ENCODE data around the gene ELMO1. TPM values are rescaled to one million over a fixed set of nuclear protein-coding genes. Genes with fewer than 3 reads are reported as not detected.

The ELMO1 gene
- total RNA-seq, 1 donor from 2014 or later, result 127 TPM

DNA sequence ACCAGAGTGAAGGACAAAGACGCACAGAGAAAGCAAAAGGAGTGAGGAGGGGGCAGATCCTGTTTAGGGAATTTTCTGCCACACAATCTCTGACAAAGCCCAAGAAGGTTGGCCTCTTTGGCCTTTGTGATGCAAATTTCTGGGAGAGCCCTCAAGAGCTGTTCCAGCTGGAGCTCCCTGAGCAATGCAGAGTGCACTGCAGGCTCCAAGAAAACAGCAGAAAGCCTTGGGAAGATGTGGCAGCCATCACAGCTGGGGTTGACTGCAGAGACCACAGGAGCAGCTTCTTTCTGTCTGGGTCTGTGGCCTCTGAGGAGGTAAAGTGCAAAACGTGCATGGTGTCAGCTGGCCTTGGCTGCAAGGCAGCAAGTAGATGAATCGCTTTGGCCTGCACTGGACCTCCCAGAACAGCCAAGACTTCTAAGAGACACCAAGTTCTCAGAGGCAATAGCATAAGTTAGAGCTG, 200.2 kb downstream of the ELMO1 start:
- intact Hi-C loops (cut with micrococcal nuclease), result no loop called here

DNA sequence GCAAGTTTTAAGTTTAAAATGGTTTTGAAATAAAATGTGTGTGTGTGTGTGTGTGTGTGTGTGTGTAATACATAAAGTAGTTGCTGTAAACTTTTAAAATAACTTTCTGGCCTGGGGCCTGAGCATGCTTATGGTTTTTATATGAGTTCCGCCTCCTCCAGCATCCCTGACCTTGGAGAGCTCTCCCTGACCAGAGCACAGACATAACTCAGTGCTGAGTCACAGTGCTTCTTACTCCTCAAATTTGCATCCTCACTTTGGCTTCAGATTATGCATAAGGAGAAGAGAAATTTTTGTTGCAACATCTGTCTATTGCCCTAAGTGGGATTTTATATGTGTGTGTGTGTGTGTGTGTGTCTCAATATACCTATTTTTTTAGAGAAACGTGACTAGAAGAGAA, 200.8 kb downstream of the ELMO1 start:
- intact Hi-C loops (cut with micrococcal nuclease), result no loop called here

DNA sequence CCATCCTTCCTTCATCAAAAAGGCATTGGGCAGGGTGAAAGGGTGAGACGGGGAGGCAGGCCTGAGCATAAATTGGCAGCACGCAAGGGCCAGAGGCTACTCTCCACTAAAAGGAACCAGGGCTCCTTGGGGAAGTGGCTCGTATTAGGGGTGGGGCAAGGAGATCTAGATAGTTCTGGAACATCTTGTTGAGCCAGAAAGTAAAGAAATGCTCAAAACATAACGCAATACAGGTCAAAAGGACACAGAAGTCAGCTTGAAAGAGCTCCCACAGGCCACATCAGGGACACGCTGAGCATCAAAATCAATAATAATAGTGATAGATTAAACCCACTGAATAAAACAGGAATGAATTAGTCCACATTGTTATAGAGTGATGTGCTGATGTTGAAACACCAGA, 203.1 kb downstream of the ELMO1 start:
- intact Hi-C loops (cut with micrococcal nuclease), result no loop called here

DNA sequence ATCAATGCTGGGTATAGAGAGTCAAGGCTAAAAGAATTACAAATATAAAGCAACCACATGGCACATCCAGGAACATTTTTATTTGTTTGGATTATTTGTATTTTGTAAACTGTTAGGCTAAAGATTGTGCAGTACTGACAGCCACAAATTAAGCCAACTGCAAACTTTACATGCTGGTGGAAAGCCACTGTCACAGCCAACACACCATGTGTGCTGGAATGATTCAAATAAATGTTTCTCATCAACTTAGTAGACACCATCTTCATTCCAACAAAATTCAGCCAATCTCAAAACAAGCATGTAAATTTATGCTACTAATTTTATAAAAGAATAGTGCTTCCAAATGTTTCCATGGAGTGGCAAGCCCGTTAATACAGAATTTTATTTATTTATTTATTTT, 211.8 kb downstream of the ELMO1 start:
- intact Hi-C loops (cut with micrococcal nuclease), result no loop called here

DNA sequence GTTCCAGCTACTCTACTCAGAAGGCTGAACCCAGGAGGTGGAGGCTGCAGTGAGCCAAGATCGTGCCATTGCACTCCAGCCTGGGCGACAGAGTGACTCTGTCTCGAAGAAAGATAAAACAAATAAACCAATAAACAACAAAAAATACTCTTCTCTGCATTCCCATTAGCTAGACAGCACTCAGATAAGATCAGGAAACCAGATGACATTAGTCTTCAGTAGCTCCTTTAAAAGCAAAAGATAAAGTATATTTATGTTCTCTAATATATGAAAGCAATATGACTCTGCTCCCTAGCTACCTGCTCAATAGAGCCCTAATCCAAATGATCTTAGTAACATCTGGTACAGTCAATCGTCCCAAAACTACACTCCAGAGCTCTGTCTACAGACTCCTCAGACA, 212.9 kb downstream of the ELMO1 start:
- intact Hi-C loops (cut with micrococcal nuclease), result loop anchor here (1.0 to 2.0 kb wide), 5 partner anchors 107 to 274 kb away; partner anchors contain the start of gene ELMO1

DNA sequence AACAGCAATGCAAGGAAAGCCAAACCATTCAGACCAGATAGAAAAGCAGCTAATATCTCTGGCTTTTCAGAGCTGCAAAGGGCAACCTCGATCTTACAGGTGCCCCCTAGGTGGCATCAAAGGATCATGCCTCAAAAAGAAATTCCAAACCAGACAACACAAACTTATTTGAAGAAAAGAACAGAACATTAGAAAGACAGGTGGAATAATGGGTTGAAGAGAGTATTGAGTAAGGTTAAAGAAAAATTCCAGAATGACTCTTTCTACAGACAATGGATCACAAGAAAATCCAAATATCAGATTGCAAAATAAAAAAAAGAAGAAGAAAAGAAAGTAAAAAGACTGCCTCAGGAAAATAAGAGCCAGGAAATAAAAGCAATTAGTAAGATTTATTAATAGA, 213.7 kb downstream of the ELMO1 start:
- intact Hi-C loops (cut with micrococcal nuclease), result loop anchor here (1.0 to 2.0 kb wide), 5 partner anchors 108 to 275 kb away; partner anchors contain the start of gene ELMO1

DNA sequence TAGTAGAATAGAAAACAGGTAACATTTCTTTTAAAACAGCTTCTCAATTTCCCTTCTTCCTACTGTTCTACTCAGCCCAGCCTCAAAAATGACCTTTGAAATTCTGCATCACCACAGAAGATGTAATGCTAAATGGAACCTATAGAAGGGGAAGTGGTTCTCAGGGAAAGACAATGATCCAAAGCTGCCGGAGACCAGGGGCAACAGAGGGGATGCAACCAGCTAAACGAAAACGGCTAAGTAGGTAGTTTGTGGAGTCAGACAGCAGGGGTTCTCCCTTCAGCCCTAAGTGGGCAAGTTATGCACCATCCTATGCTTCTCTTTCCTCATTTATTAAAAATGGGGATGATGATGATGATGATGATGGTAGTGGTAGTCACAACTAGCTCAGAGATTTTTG, 214.3 kb downstream of the ELMO1 start:
- intact Hi-C loops (cut with micrococcal nuclease), result loop anchor here (2.0 kb wide), 2 partner anchors 108 to 214 kb away; partner anchors contain the start of gene ELMO1

DNA sequence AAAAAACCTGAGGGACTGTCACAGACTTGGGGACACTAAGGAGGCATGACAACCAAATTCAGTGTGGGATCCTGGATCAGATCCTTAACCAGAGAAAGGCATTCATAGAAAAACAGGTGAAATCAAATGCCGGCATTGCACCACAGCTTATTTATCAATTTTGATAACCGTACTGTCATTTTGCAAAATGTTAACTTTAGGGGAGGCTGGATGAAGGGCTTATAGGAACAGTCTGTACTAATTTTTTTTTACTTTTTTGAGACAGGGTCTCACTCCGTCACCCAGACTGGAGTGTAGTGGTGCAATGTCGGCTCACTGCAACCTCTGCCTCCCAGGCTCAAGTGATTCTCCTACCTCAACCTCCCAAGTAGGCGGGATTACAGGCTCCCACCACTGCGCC, 217.1 kb downstream of the ELMO1 start:
- intact Hi-C loops (cut with micrococcal nuclease), result no loop called here

DNA sequence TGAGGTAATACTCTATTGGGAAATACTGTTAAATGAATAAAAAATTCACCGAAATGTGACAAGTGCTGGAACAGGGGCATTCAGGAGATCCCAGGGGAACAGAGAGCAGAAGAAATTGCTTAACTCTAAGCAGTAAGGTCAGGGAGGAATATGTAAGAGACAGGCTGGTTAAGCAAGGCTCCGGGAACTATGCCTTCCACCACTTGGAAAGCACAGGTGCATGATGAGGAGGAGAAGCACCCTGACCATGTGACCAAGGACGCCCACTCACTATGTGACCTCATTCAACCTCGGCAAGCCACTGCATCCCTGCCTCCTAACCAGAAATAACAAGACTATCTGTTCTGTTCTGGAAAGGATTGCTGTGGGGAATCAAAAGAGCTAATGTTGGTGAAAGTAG, 218.4 kb downstream of the ELMO1 start:
- intact Hi-C loops (cut with micrococcal nuclease), result no loop called here

DNA sequence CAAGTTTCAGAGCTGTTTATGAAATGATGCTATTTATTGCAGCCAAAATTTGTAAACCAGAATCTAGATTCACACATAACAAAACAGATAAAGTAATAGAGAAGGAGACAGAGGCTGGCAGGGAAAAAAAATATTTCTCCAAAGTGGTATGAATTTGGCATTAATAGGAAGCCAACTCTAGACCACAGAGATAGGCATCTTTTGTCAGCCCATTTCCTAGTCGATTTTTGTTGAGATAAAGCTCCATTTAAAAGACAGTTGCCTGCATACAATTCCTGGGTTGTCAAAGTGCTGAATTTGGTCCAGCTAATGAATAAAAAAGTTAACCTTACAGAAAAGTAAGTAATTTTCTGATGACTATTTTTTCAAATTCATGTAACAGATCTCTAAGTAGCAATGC, 219.3 kb downstream of the ELMO1 start:
- intact Hi-C loops (cut with micrococcal nuclease), result no loop called here

DNA sequence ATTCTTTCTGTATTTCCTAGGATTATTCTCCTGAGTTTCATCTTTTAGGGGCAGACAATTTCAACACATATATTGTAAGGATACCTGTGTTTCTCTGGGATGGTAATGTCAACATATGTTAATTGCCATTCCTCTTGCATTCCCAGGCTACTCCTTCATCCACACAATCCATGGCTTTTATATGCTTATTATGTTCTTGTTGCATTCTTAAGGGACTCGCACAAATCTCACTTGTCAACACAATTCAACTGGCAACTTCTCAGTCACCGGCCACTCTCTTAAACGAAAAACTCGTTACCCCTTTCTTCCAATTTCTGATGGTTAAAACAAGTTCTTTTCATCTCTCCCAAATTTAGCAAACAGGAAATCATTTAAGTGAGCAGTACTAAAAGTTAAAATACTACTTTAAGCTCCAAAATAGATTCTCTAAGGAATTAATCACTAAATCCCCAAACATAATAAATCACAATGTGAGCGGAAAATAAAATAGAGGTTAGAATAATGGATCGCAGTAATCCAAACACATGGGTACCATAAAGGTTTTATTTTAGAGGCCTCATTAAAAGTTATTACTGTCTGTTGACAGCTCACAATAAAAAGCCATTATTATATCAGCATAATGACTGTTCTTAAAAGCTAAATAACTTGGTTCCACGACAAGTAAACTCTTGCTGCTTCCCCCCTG, 223.2 kb downstream of the ELMO1 start:
- intact Hi-C loops (cut with micrococcal nuclease), result no loop called here

DNA sequence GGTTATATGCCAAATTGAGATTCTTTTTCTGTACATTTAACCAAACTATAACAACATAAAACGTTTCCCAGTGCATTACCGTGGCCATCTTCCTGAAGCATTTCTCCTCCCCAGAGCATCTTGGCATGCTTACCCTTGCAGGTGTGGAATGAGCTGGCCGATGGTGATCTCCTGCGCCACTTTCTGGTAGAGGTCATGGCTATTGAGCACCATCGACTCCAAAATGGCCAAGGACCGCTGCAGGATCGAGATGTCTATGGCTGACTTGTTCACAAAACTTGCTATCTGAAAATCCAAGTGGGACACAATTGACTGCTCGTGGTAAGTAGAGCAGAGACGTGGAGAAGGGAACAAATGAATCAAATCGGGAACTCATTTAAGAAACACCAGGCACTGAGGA, 223.9 kb downstream of the ELMO1 start:
- intact Hi-C loops (cut with micrococcal nuclease), result no loop called here

DNA sequence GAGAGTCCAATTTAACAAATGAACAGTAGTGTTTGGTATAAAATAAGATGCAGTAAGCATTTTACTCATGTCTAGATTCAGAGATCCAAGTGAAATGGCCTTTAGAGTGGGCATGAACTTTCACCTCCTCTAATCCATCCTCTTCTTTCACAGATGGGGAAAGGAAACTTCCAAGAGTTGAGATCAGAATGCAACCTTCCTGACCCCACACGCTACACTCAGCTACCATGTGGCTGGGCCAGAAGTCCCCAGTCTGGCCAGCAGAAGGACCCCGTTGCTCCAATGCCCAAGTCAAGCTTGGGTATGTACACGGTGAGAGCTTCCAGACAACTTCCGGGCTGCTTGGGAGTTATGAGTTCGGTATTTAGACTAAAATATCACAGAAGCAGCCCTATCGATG, 228.0 kb downstream of the ELMO1 start:
- intact Hi-C loops (cut with micrococcal nuclease), result no loop called here

DNA sequence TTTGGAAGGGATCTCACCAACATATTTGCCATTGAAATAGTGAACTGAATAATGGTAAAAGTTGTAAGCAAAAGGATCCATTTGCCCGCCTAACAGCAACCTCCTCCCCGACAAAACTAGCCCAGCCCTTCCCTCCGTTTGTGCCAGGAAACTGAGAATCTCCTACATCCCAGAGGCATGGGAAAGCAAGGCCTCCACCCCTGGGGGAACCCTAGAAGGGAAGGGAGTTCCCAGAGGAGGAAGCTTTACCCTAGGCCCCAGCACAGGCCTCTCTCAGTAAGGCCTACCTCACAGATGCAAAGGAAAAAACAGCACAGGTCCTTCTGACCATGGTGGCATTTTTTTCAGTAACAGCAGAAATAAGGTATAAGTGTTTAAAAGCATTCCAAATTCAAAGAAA, 229.7 kb downstream of the ELMO1 start:
- intact Hi-C loops (cut with micrococcal nuclease), result no loop called here

DNA sequence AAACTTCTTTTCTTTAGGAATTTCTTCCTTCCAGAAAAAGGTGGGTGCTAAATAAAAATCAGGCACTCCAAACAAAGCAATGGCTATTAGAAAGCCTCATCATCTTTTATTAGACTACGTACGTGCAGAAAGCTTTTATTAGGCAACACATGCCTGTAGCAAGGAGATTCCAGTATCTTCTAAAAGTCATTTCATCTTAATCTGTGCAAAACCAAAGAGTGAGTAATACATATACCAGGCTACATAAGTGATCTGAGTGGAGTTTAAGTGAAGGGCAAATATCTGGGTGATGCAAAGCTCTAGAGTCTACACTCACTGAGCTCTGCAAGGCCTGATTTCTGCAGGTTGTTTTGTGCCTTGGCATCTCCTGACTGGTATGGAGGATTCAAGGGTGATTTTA, 231.7 kb downstream of the ELMO1 start:
- intact Hi-C loops (cut with micrococcal nuclease), result no loop called here

DNA sequence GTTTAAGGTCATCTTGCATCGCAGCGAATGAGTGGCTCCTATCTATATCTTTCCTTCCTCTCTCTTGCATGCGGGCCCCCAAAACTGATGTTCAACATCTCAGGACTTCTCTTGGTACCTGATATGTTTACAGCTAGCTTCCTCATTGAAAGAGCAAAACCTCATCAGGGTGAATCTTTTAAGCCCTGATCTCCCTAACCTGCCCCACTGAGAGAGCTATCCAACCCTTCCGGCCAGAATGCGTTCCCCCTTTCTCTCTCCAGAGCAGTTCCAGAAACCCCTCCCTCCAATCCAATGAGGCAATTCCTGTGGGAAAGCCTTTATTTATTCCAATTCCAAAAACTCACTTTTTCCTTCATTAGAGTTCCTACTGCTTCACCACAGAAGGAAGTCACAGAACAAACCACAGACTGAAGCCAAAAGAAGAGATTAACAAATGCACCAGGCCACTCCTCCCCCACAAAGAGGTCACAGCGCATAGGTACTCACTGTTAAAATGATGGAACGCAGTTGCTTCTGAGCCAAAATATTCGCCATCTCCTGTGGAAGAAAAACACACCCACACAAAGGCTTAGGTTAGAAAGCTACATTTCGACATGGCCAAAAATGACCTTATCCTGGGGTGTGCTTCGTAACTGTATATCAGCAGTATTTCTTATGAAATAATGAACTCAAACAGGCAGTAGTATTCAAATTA, 232.4 kb downstream of the ELMO1 start:
- intact Hi-C loops (cut with micrococcal nuclease), result no loop called here

DNA sequence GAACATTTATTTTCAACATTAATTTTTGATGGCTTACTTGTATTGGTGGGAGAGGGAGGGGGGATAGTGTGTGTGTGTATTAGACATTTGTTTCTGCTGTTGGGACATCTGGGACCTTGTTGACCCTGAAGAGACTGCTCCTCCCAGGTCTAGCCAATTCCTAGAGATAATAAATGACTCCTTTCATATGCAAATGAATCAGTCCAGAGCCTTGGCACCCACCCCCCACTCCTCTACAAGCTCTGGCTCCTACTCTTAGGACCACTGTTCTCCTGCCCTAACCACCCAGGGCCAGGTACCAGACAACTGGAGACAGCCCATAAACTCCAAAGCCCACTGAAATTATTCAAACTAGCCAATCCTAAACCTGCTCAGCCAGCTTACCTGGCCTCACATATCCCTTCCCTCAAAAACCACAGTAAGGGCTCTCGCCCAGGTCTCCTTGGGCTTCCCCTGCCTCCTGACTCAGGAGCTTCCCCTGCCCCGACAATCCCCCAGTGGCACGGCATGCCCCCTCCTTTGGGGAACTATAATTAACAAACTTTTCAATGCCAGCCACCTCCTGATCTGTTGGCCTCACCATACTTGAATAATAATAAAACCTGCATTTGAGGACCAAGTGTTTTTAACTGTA, 233.3 kb downstream of the ELMO1 start:
- intact Hi-C loops (cut with micrococcal nuclease), result no loop called here

DNA sequence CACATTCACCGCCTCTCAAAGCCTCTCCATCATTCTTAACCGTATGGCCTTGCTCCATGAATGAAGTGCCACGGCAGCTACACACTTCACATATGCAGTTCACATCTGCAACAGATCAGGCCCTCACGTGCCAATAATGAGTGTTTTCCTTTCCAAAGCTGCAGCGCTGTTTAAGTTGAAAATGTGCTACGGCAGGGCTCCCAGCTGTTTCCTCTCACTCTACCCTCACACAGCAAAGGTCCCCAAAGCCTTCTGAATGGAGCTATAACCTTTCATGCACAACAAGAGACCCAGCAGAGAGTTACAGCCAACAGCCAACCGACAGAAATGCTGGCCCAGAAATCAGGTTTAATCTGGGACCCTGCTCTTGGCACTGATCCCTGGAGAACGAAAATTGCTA, 236.1 kb downstream of the ELMO1 start:
- intact Hi-C loops (cut with micrococcal nuclease), result no loop called here

DNA sequence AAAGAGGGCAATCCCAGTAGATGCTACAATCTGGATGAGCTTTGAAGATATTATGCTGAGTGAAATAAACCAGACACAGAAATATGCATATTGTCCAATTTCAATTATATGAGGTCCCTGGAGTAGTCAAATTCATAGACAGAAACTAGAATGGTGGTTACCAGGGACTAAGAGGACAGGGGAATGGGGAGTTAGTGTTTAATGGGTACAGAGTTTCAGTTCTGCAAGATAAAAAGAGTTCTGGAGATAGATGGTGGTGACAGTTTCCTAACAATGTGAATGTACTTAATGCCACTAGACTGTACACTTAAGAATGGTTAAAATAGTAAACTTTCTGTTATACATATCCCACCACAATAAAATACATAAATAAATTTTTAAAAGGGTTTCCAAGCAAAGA, 236.6 kb downstream of the ELMO1 start:
- intact Hi-C loops (cut with micrococcal nuclease), result no loop called here

DNA sequence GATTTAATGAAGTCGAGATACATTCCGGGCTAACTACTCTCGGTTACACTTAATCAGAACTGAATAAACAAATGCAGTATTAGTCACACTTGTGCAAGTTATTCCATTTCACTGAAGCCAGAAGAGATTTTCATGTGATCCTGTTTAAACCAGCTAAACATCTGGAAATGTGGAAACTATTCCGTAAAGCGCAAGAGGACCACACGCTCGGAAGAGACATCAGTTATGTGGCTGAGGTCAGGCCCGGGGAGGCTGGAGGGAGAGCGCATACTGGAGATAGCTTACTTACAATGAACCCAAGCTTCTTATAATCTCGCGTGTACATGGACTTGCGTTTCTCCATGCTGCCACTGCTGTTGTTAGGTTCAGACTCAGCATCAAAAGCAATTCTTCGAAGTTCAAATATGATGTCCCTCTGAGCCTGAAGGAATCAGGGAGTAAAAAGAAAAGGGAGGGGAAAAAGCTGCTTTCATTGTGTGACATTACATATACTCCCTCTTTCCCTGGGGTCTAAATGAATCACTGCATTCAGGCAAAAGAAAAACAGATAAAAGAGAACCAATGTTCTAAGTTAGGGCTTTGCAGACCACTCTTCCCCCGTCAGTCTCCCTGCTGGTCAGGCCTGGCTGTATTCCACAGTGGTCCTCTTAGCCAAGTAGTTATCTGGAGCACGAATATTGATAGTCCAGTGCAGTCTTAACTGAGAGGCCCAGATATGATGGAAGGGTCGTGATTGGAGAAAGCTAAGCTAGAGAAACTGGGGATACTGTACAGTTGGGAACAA, 237.4 kb downstream of the ELMO1 start:
- intact Hi-C loops (cut with micrococcal nuclease), result no loop called here

DNA sequence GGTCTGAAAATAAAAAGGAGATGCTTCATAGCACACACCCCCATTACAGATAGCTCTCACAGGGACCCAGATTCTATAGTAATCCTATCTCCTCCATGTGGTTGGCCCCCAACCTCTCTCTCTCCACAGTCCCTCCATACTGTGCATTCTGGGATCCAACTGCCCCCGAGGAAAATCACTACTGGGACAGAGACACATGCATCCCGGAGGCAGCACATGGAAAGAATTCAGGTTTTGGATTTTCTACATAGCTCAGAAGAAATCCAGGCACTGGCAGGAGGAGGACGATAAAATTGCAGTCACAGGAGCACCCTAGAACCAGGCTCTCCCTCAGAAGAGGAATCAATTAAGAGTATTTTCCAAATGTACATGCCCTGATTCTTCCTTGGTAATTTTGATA, 239.5 kb downstream of the ELMO1 start:
- intact Hi-C loops (cut with micrococcal nuclease), result no loop called here

DNA sequence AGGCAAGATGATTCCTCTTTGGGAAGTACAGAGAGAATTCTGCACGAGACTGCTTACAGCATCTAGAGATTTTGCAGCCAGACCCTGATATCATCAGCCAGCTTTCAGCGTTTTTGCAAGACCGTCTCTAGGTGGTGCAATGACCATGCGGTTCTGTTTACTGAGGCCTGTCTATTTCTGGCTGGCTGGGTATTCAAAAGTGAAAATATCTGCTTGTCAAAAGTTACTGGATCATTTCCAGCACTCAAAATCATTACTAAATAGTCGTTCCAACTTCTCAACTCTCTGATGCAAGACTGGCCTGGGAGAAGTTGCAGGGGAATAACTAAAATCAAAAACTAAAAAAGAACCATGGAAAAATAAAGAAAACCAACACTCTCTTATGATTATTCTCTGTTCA, 240.1 kb downstream of the ELMO1 start:
- intact Hi-C loops (cut with micrococcal nuclease), result loop anchor here (1.0 kb wide), 6 partner anchors 133 to 625 kb away; no protein-coding TSS in a partner anchor

All from T-helper 1 cell treated with Interleukin-12 subunit alpha and Interleukin-12 subunit beta and Interleukin-4 antibody, amounts not matched to agents 30 ng/mL and 1 ng/mL, for 36 hours (primary cell).